ENCODE data around the gene PRCC. TPM values are rescaled to one million over a fixed set of nuclear protein-coding genes. Genes with fewer than 3 reads are reported as not detected.

PRCC gene
- total and polyA plus RNA-seq, 2 of the 4 experiments (the other 2 are of a cell fraction), result 10.6 to 59.6 TPM

GRCh38 chr1:156756355-156756754, 11.0 kb upstream of the PRCC start:
- Histone ChIP-seq H3K4ac (ENCODE audit: low read depth, low read length) (no peak overlapping the region), H2BK5ac (ENCODE audit: low read depth, low read length, poor library complexity, severe bottlenecking) (no peak overlapping the region), H3K4me1 (ENCODE audit: control insufficient read depth, insufficient read depth, low read length) (peaks cover 4% of the 10 kb centered on the region), H3K27me3 (ENCODE audit: control insufficient read depth, insufficient read depth, low read length) (no peaks in the 10 kb centered on the region), H4K8ac (ENCODE audit: low read depth in 2 of 2, low read length in 2 of 2) (no peak overlapping the region), H3K56ac (ENCODE audit: extremely low read depth, insufficient read depth, low read length) (no peak overlapping the region), H4K91ac (ENCODE audit: insufficient read depth, low read depth, low read length) (no peak overlapping the region), H3K18ac (ENCODE audit: low read depth, low read length) (no peak overlapping the region), H3K9me1 (ENCODE audit: insufficient read depth, low read length) (0 out of 2 replicates have a peak, but pooled peaks cover 3% of the 10 kb centered on the region), H2AK5ac (ENCODE audit: low read depth, low read length) (no peak overlapping the region), H3K4me2 (ENCODE audit: low read depth, low read length) (no peak overlapping the region), H2BK120ac (ENCODE audit: low read depth, low read length) (no peak overlapping the region), H3K27ac (ENCODE audit: insufficient read depth, low read length) (no peak overlapping the region), H3K23ac (ENCODE audit: low read depth, low read length) (no peak overlapping the region), H4K5ac (ENCODE audit: low read depth, low read length) (no peak overlapping the region), H2BK15ac (ENCODE audit: low read depth, low read length) (no peak overlapping the region), H3K9ac (ENCODE audit: low read depth, low read length) (no peak overlapping the region), H4K20me1 (ENCODE audit: insufficient read depth, low read length) (no peaks in the 10 kb centered on the region), H3K14ac (replicated peaks; ENCODE audit: low read depth, low read length) (no peak overlapping the region), H2AK9ac (replicated peaks; ENCODE audit: low read depth, low read length, poor library complexity) (no peak overlapping the region), H2AFZ (replicated peaks; ENCODE audit: low read length, poor library complexity) (no peak overlapping the region), H3K9me3 (ENCODE audit: control insufficient read depth, insufficient read depth, low read length) (no peaks in the 10 kb centered on the region), H3K36me3 (ENCODE audit: control insufficient read depth, insufficient read depth, low read length) (no peaks in the 10 kb centered on the region), H3K4me3 (ENCODE audit: insufficient read depth, low read depth, low read length) (no peak overlapping the region), H3K79me1 (ENCODE audit: low read depth in 1 of 2, low read length in 2 of 2) (peaks cover 10 to 20% of the 10 kb centered on the region in 2 experiments), H2BK20ac (ENCODE audit: low read depth, low read length) (no peak overlapping the region)
- no peak for TF ChIP-seq SMC3 (IDR thresholded peaks at IDR 0.05; ENCODE audit: low read depth, low read length)
- no peak for TF ChIP-seq USF2 (IDR thresholded peaks at IDR 0.05; ENCODE audit: low read depth, low read length)
- TF ChIP-seq RCOR1 (IDR thresholded peaks at IDR 0.05; ENCODE audit: insufficient replicate concordance, low read length), result no peak
- no peak for TF ChIP-seq RFX5 (IDR thresholded peaks at IDR 0.05; ENCODE audit: low read depth, low read length)
- TF ChIP-seq BHLHE40 (IDR thresholded peaks at IDR 0.05; ENCODE audit: low read depth, low read length), result no peak
- no peak for TF ChIP-seq CEBPB (IDR thresholded peaks at IDR 0.05; ENCODE audit: low read depth, low read length)
- no peak for TF ChIP-seq CTCF (conservative IDR thresholded peaks at IDR 0.05; ENCODE audit: low read depth, low read length)
- TF ChIP-seq CHD1 (IDR thresholded peaks at IDR 0.05; ENCODE audit: low read depth, low read length), result no peak
- dilution Hi-C loops (cut with HindIII; ENCODE audit: low sequenced_read_pairs, unreplicated experiment), result no loop called here
- BruUV-seq (replicated peaks), result no TSS peak
- intact Hi-C loops (cut with micrococcal nuclease), result no loop called here
- no peak for ATAC-seq (ENCODE audit: low read depth)
- ChIA-PET POLR2A (ENCODE audit: unreplicated experiment) (no interaction called here), CTCF (interaction anchor here (1.0 kb wide), 1 partner anchor 30 kb away, joined by 3 read pairs; no protein-coding TSS in a partner anchor)
- in situ Hi-C loops (cut with MboI; ENCODE audit: low sequenced_read_pairs), result no loop called here
- DNase-seq, result no peak
- no CpG with 5 or more reads among the region's 1 CpG for WGBS, 2 experiments (ENCODE audit: extremely low coverage in 2 of 2, insufficient read length in 1 of 2)

All from IMR-90 (cell line).